Muscle layer of duodenum (tissue), 2 donors: ENCODE data around the gene GCGR.

Experiments
- H3K27ac ChIP-seq: one replicate; pipeline ENCODE4 v1.7.0; 2013; ENCODE audit warnings: mild to moderate bottlenecking, low read length
- H3K27me3 ChIP-seq: one replicate; pipeline ENCODE4 v1.7.0; 2013; ENCODE audit warnings: low read depth, mild to moderate bottlenecking, control low read depth, low read length
- H3K36me3 ChIP-seq, 2 donors: one replicate each; pipeline ENCODE4 v1.7.0; 2013; ENCODE audit warnings: low read length in 2 of 2, control low read depth in 1 of 2, mild to moderate bottlenecking in 1 of 2; ENCODE audit not compliant: insufficient read depth in 2 of 2, control insufficient read depth in 1 of 2
- H3K4me1 ChIP-seq, 2 donors: one replicate each; pipeline ENCODE4 v1.7.0; 2013; ENCODE audit warnings: low read length in 2 of 2, mild to moderate bottlenecking in 2 of 2, control low read depth in 1 of 2, moderate library complexity in 1 of 2; ENCODE audit not compliant: insufficient read depth in 2 of 2, control insufficient read depth in 1 of 2
- H3K4me3 ChIP-seq, 2 donors: one replicate each; pipeline ENCODE4 v1.7.0; 2013; ENCODE audit warnings: low read length in 2 of 2, low read depth in 1 of 2, mild to moderate bottlenecking in 1 of 2
- H3K9me3 ChIP-seq, 2 donors: one replicate each; pipeline ENCODE4 v1.7.0; 2013; ENCODE audit warnings: low read length in 2 of 2, control low read depth in 1 of 2, mild to moderate bottlenecking in 1 of 2; ENCODE audit not compliant: control insufficient read depth in 1 of 2
- donor health status: healthy.

GCGR gene

DNA sequence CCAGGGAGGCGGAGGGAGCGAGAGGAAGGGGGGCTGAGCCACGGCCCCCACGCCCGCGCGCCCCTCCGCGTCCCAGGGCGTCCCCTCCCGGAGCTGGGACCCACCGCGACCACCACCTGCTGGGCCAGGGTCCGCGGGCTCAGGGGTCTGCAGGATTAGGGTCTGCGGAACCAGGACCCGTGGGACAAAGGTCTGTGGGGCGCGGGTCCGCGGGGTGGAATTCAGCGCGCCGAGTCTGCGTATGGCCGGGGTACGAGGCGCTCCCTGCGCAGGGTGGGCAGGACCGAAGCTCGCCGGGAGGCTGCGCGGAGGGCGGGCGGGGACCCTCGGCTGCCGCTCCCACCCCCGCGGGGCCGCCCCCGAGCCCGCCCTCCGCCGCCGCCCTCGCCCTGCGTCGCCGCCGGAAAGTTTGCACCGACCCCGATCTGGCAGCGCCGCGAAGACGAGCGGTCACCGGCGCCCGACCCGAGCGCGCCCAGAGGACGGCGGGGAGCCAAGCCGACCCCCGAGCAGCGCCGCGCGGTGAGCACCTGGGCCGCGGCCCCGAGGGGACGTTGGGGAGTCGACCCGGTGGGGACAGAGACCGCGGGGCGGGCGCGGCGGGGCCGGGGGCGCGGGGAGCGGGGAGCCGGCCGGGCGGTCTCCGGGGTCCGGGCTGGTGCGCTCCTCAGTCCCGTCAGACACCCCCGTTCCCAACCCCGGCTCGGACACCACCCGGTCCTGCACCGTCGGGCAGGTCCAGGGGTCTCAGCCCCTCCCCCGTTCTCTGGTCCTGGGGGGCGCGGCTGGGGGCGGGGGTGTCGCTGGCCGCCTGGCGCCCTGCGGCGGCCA lies at the start of gene GCGR:
Gene GCGR, plus strand, starts transcription at position 423 of the 831 bp plus-strand sequence. CDS start 4,869 bp downstream, outside the sequence.
- H3K9me3 ChIP-seq = no peaks in the 10 kb centered on the region
- H3K4me1 ChIP-seq = peaks cover 0 to 13% of the 10 kb centered on the region in 2 donors
- H3K27ac ChIP-seq = no peak within 1 kb of the TSS
- peaks cover 43% of the 10 kb centered on the region for H3K27me3 ChIP-seq
- no peak within 1 kb of the TSS for H3K4me3 ChIP-seq
- H3K36me3 ChIP-seq = no peaks in the 10 kb centered on the region

DNA sequence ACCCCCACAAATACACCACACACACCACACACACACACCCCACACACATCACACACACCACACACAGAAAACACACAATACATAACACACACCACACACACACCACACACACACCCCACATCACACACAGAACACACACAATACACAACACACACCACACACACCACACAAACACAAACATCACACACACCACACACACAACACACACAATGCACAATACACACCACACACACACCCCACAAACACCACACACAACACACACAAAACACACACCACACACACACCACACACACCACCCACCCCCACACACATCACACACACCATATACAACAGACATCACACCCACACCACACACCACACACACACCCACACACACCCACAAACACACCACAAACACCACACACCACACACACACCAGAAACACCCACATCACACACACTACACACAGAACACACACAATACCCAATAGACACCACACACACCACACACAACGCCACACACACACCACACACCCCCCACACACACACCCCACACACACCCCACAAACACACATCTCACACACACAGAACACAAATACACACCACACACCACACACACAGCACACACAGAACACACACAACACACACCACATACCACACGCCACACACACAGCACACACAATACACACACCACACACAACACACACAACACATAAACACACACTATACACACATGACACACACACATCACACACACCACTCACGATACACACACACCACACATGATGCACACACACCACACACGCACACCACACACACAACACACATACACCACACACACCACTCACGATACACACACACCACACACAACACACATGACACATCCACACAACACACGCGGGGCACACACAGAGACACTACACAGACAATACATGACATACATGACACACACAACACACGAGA lies 11.0 kb upstream of the GCGR start:
- H3K27ac ChIP-seq = no peak overlapping the region
- H3K9me3 ChIP-seq = no peaks in the 10 kb centered on the region
- no peaks in the 10 kb centered on the region for H3K4me1 ChIP-seq
- H3K4me3 ChIP-seq = no peak overlapping the region
- H3K27me3 ChIP-seq = peaks cover 16% of the 10 kb centered on the region
- H3K36me3 ChIP-seq = no peaks in the 10 kb centered on the region

GRCh38 chr17:81794074-81794476 lies 9.9 kb upstream of the GCGR start:
- no peaks in the 10 kb centered on the region for H3K36me3 ChIP-seq
- H3K9me3 ChIP-seq = no peaks in the 10 kb centered on the region
- peaks cover 16% of the 10 kb centered on the region for H3K27me3 ChIP-seq
- H3K4me1 ChIP-seq = no peaks in the 10 kb centered on the region
- H3K27ac ChIP-seq = no peak overlapping the region
- H3K4me3 ChIP-seq = no peak overlapping the region

DNA sequence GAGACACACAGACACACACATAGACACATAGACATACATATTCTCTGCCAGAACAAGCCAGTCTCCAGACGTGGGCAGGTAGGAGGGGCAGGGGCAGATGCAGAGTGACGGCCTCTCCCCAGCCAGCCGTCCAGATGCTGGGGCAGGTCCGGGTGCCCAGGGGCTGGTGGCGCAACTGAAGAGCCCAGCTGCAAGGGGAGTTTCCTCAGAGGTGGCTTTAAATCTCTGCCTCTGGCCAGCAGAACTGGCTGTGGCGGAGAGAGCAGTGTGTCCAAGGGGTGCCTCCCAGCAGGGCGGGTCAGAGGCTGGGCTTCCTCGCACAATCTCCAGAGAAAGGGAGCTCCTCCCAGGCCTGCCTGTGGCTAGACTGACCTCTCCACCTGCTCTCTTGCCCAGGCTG lies 9.4 kb upstream of the GCGR start:
- Histone ChIP-seq H3K4me1 (no peaks in the 10 kb centered on the region), H3K27me3 (peaks cover 16% of the 10 kb centered on the region), H3K4me3 (no peak overlapping the region), H3K27ac (no peak overlapping the region), H3K36me3 (no peaks in the 10 kb centered on the region), H3K9me3 (no peaks in the 10 kb centered on the region)

DNA sequence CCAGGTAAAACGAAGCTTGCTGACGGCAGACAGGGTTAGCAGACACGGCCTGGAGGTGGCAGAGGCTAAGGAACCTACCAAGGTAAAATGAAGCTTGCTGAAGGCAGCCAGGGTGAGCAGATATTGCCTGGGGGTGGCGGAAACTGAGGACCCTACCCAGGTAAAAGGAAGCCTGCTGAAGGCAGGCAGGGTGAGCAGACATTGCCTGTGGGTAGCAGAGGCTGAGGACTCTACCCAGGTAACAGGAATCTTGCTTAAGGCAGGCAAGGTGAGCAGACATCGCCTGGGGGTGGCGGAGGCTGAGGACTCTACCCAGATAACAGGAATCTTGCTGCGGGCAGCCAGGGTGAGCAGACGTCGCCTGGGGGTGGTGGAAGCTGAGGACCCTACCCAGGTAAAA lies 2.6 kb upstream of the GCGR start:
- no peak overlapping the region for H3K4me3 ChIP-seq
- no peaks in the 10 kb centered on the region for H3K9me3 ChIP-seq
- peaks cover 0 to 13% of the 10 kb centered on the region in 2 donors for H3K4me1 ChIP-seq
- peaks cover 42% of the 10 kb centered on the region for H3K27me3 ChIP-seq
- no peak overlapping the region for H3K27ac ChIP-seq
- no peaks in the 10 kb centered on the region for H3K36me3 ChIP-seq

- Histone ChIP-seq H3K9me3 (no peaks in the 10 kb centered on the region), H3K27me3 (peaks cover 43% of the 10 kb centered on the region)
Observed at GRCh38 chr17:81802048-81802758, 1.7 kb upstream of the GCGR start.

DNA sequence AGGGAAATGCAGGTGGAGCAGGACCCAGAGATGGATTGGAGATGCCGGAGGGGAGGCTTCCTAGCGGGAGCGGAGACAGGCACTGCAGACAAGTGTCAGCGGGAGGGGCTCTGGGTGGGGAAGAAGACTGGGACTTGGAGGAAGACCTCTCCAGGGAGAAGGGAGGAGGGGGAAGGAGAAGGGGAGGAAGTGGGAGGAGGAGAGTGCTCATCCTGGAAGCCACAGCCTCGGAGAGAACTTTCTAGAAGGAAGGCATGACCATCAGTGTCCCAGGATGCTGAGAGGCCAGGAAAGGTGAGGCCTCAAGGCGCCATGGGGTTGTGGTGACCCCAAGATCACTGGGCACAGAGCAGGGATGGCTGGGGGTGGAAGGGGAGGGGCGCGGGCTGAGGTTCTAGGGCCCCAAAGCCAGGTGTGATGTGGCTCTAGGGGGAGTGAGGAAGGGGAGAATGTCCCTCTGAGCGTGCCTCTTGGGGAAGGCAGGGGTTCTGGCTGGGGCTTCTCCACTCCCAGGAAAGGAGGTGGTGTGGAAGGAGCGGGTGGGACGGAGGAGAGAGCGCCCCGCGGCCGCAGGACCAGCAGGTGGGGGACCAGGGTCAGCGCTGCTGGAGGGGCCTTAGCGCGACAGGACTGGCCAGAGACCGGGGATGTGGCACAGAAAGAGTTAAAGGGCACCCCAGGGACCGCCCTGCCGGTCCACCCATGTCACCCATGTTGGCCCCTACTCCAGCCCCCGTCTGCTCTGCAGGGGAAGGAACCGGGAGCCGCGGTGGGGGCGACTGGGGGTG lies 900 bp upstream of the GCGR start:
- Histone ChIP-seq H3K9me3 (no peaks in the 10 kb centered on the region), H3K27me3 (peaks cover 43% of the 10 kb centered on the region)

More at GRCh38 chr17:81802048-81802758, 1.7 kb upstream of the GCGR start:
- Histone ChIP-seq H3K36me3 (no peaks in the 10 kb centered on the region), H3K4me3 (no peak overlapping the region), H3K4me1 (peaks cover 0 to 13% of the 10 kb centered on the region in 2 donors), H3K27ac (no peak overlapping the region)

GRCh38 chr17:81804559-81805399 lies 829 bp downstream of the GCGR start:
- Histone ChIP-seq H3K9me3 (no peaks in the 10 kb centered on the region), H3K4me1 (peaks cover 0 to 13% of the 10 kb centered on the region in 2 donors), H3K4me3 (no peak overlapping the region), H3K36me3 (no peaks in the 10 kb centered on the region), H3K27ac (no peak overlapping the region), H3K27me3 (peaks cover 49% of the 10 kb centered on the region)

More for the DNA sequence above, 900 bp upstream of the GCGR start:
- Histone ChIP-seq H3K36me3 (no peaks in the 10 kb centered on the region), H3K4me3 (no peak overlapping the region), H3K27ac (no peak overlapping the region), H3K4me1 (peaks cover 0 to 13% of the 10 kb centered on the region in 2 donors)

- H3K4me1 ChIP-seq = peaks cover 0 to 13% of the 10 kb centered on the region in 2 donors
- no peak overlapping the region for H3K27ac ChIP-seq
- no peaks in the 10 kb centered on the region for H3K9me3 ChIP-seq
- peaks cover 54% of the 10 kb centered on the region for H3K27me3 ChIP-seq
- no peak overlapping the region for H3K4me3 ChIP-seq
- no peaks in the 10 kb centered on the region for H3K36me3 ChIP-seq
Observed at GRCh38 chr17:81805707-81806460, 1.9 kb downstream of the GCGR start.
